Hepatocyte (in vitro differentiated cells): ENCODE measurements around the gene SCFD2. TPM values are rescaled to one million over a fixed set of nuclear protein-coding genes. Genes with fewer than 3 reads are reported as not detected.

ENCODE experiments used
- DNase-seq: peaks from one replicate; pipeline ENCODE4 v3.0.0-alpha.2; 2016; ENCODE audit warnings: low spot score
- H2AFZ ChIP-seq: fragments of 200-600 bp; sonication (generic); 2 replicates; pipeline ENCODE4 v1.6.0; 2016; ENCODE audit warnings: antibody characterized with exemption, mild to moderate bottlenecking
- H3K27ac ChIP-seq: fragments of 200-600 bp; sonication (generic); 2 replicates; pipeline ENCODE4 v1.5.1; 2016; ENCODE audit warnings: mild to moderate bottlenecking
- H3K27me3 ChIP-seq: fragments of 200-600 bp; sonication (generic); 2 replicates; pipeline ENCODE4 v1.6.1; 2016
- H3K36me3 ChIP-seq: fragments of 200-600 bp; sonication (generic); replicated peaks from 2 replicates; pipeline ENCODE4 v1.5.1; 2016; ENCODE audit warnings: low read depth; ENCODE audit not compliant: insufficient read depth
- H3K4me1 ChIP-seq: fragments of 200-600 bp; sonication (generic); 2 replicates; pipeline ENCODE4 v1.5.1; 2016; ENCODE audit warnings: mild to moderate bottlenecking, moderate library complexity; ENCODE audit not compliant: insufficient read depth
- H3K4me2 ChIP-seq: fragments of 200-600 bp; sonication (generic); 2 replicates; pipeline ENCODE4 v1.6.0; 2016
- H3K4me3 ChIP-seq: fragments of 200-600 bp; sonication (generic); 2 replicates; pipeline ENCODE4 v1.5.1; 2016; ENCODE audit warnings: mild to moderate bottlenecking
- H3K79me2 ChIP-seq: fragments of 200-600 bp; sonication (generic); 2 replicates; pipeline ENCODE4 v1.6.0; 2017; ENCODE audit warnings: mild to moderate bottlenecking
- H3K9me2 ChIP-seq: fragments of 200-600 bp; sonication (generic); replicated peaks from 2 replicates; pipeline ENCODE4 v1.6.0; 2017; ENCODE audit warnings: mild to moderate bottlenecking; ENCODE audit not compliant: insufficient read depth
- H3K9me3 ChIP-seq: fragments of 200-600 bp; sonication (generic); 2 replicates; pipeline ENCODE4 v1.5.1; 2016; ENCODE audit warnings: low read depth, mild to moderate bottlenecking
- H4K20me1 ChIP-seq: fragments of 200-600 bp; sonication (generic); 2 replicates; pipeline ENCODE4 v1.6.0; 2016; ENCODE audit warnings: mild to moderate bottlenecking; ENCODE audit not compliant: insufficient read depth, poor library complexity, severe bottlenecking
- CTCF ChIP-seq: fragments of 200-600 bp; sonication (generic); IDR thresholded peaks from 2 replicates; pipeline ENCODE4 v1.5.1; 2016; ENCODE audit warnings: antibody characterized with exemption, mild to moderate bottlenecking; ENCODE audit not compliant: poor library complexity
- EZH2 ChIP-seq: fragments of 200-600 bp; sonication (generic); IDR thresholded peaks from 2 replicates; pipeline ENCODE4 v1.6.1; 2016; ENCODE audit warnings: antibody characterized with exemption, mild to moderate bottlenecking, borderline replicate concordance
- EZH2phosphoT487 ChIP-seq: fragments of 200-600 bp; sonication (generic); IDR thresholded peaks from one replicate; pipeline ENCODE4 v1.6.1; 2018; ENCODE audit warnings: antibody characterized with exemption, mild to moderate bottlenecking, low read depth, moderate library complexity; ENCODE audit not compliant: unreplicated experiment, severe bottlenecking
- WGBS: methylation state at CpG from one replicate; pipeline ENCODE4 v1.1.6; 2016; ENCODE audit warnings: low lambda C conversion rate; ENCODE audit errors: missing lambda C conversion rate; 5-methylcytosine and 5-hydroxymethylcytosine counted together
- polyA plus RNA-seq: library from polyadenylated mRNA; unstranded; fragments of >200 nt; fragmentation: Nextera tagmentation; extraction: Ambion mirVana; gene quantifications from 2 replicates; pipeline ENCODE4 v1.2.1, GENCODE V29; 2016
- total RNA-seq: library from RNA; depleted of rRNA; stranded (reverse); fragments of >200 nt; gene quantifications from 2 replicates; pipeline ENCODE4 v1.2.3, GENCODE V29; 2014

Gene SCFD2
- total and polyA plus RNA-seq, 2 experiments from 2014 or later: 8.4 to 15.7 TPM

- no peaks in the 10 kb centered on the region for H3K79me2 ChIP-seq
- TF ChIP-seq EZH2phosphoT487 (no peak), CTCF (no peak), EZH2 (no peak)
- H3K4me1 ChIP-seq: peaks cover 3% of the 10 kb centered on the region
- H3K36me3 ChIP-seq: no peaks in the 10 kb centered on the region
- peaks cover 5% of the 10 kb centered on the region for H3K9me3 ChIP-seq
- no peak overlapping the region for H2AFZ ChIP-seq
- H3K9me2 ChIP-seq: no peaks in the 10 kb centered on the region
- 64% methylated on average over 6 of the region's 6 CpGs for WGBS
- H3K4me2 ChIP-seq: no peak overlapping the region
- H3K27ac ChIP-seq: no peak overlapping the region
- no peak overlapping the region for H3K4me3 ChIP-seq
- no peak for DNase-seq
- H4K20me1 ChIP-seq: no peaks in the 10 kb centered on the region
- no peaks in the 10 kb centered on the region for H3K27me3 ChIP-seq
Observed at GRCh38 chr4:53105313-53105712, 260.5 kb downstream of the SCFD2 start.

GRCh38 chr4:53103481-53103880 lies 262.4 kb downstream of the SCFD2 start:
- Histone ChIP-seq H4K20me1 (no peaks in the 10 kb centered on the region), H2AFZ (no peak overlapping the region), H3K9me2 (no peaks in the 10 kb centered on the region), H3K4me3 (no peak overlapping the region), H3K79me2 (no peaks in the 10 kb centered on the region), H3K4me2 (no peak overlapping the region), H3K27me3 (no peaks in the 10 kb centered on the region), H3K4me1 (peaks cover 3% of the 10 kb centered on the region), H3K9me3 (no peaks in the 10 kb centered on the region), H3K36me3 (no peaks in the 10 kb centered on the region), H3K27ac (no peak overlapping the region)
- TF ChIP-seq CTCF (no peak), EZH2phosphoT487 (no peak), EZH2 (no peak)
- WGBS: 91% methylated on average over 1 of the region's 1 CpG
- DNase-seq: no peak

GRCh38 chr4:53101191-53101581 lies 264.7 kb downstream of the SCFD2 start:
- Histone ChIP-seq H4K20me1 (no peaks in the 10 kb centered on the region), H3K36me3 (no peaks in the 10 kb centered on the region), H3K27me3 (no peaks in the 10 kb centered on the region), H3K4me1 (peaks cover 3% of the 10 kb centered on the region), H3K27ac (peak overlapping the region; percentile 54), H2AFZ (no peak overlapping the region), H3K79me2 (no peaks in the 10 kb centered on the region), H3K9me3 (no peaks in the 10 kb centered on the region), H3K4me2 (peak overlapping the region; percentile 20), H3K4me3 (no peak overlapping the region), H3K9me2 (no peaks in the 10 kb centered on the region)
- TF ChIP-seq EZH2 (no peak), EZH2phosphoT487 (no peak), CTCF (no peak)
- DNase-seq: no peak
